Tibial artery (tissue), 4 donors: ENCODE results near the gene LRBA.

Source experiments
- DNase-seq, 2 donors: peaks; one replicate each; pipeline ENCODE4 v3.0.0-alpha.2; 2019
- H3K27ac ChIP-seq, 2 donors: fragments of 200-600 bp; sonication (generic) in 1 of 2; 1 replicate in 1 of 2; 2 replicates in 1 of 2; pipeline ENCODE4 v1.5.1; 2018 to 2019; ENCODE audit warnings: mild to moderate bottlenecking in 1 of 2
- H3K27me3 ChIP-seq, 2 donors: fragments of 200-600 bp; sonication (generic) in 1 of 2; one replicate each; pipeline versions ENCODE4 v1.5.1 to v1.6.0; 2016 to 2019
- H3K36me3 ChIP-seq, 3 donors: fragments of 200-600 bp; sonication (generic) in 2 of 3; one replicate each; pipeline ENCODE4 v1.5.1; 2016 to 2019; ENCODE audit warnings: mild to moderate bottlenecking in 2 of 3
- H3K4me1 ChIP-seq, 4 donors: fragments of 200-600 bp; sonication (generic) in 2 of 4; 1 replicate in 3 of 4; 2 replicates in 1 of 4; pipeline ENCODE4 v1.5.1; 2016 to 2019
- H3K4me3 ChIP-seq, 2 donors: fragments of 200-600 bp; sonication (generic) in 1 of 2; 1 replicate in 1 of 2; 2 replicates in 1 of 2; pipeline ENCODE4 v1.5.1; 2018 to 2019; ENCODE audit warnings: mild to moderate bottlenecking in 2 of 2
- H3K9me3 ChIP-seq, 3 donors: fragments of 200-600 bp; sonication (generic) in 1 of 3; one replicate each; pipeline ENCODE4 v1.5.1; 2016 to 2019
- CTCF ChIP-seq, 2 experiments: fragments of 200-600 bp in 1 of 2; fragments of 450-650 bp in 1 of 2; IDR thresholded peaks; one replicate each; pipeline ENCODE4 v1.5.1; 2017 to 2019; ENCODE audit warnings: antibody characterized with exemption in 2 of 2, mild to moderate bottlenecking in 1 of 2, moderate library complexity in 1 of 2
- intact Hi-C: fragments of 100-400 bp; cut with DNase I; formaldehyde crosslinking; loops from one replicate; pipeline ENCODE4 v1.15.0; 2023; ENCODE audit warnings: low total_unique reads

LRBA gene

GRCh38 chr4:150789864-150790263, 225.2 kb downstream of the LRBA start:
- Histone ChIP-seq H3K36me3 (no peaks in the 10 kb centered on the region), H3K9me3 (no peaks in the 10 kb centered on the region), H3K27me3 (no peaks in the 10 kb centered on the region), H3K27ac (no peak overlapping the region), H3K4me1 (no peaks in the 10 kb centered on the region), H3K4me3 (no peak overlapping the region)
- TF ChIP-seq CTCF (IDR thresholded peaks at IDR 0.05), result no peak
- no peak for DNase-seq
- intact Hi-C loops, result no loop called here

DNA sequence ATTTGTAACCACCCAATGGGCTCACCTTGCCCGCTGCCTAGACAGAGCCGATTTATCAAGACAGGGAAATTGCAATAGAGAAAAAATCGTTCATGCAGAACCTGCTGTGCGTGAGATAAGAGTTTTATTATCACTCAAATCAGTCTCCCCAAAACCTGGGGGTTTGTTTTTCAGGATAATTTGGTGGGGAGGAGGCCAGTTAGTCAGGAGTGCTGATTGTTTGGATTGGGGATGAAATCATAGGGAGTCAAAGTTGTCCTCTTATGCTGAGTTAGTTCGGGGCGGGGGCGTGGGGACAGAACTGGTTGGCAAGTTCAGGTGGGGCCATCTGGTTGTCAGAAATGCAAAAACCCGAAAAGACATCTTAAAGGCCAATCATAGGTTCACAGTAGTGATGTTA, 230.1 kb downstream of the LRBA start:
- H3K4me3 ChIP-seq, result no peak overlapping the region
- H3K27me3 ChIP-seq, result no peaks in the 10 kb centered on the region
- intact Hi-C loops, result no loop called here
- no peaks in the 10 kb centered on the region for H3K9me3 ChIP-seq
- TF ChIP-seq CTCF (IDR thresholded peaks at IDR 0.05), result no peak
- H3K27ac ChIP-seq, result no peak overlapping the region
- H3K36me3 ChIP-seq, result no peaks in the 10 kb centered on the region
- DNase-seq, result no peak
- H3K4me1 ChIP-seq, result peaks cover 0 to 20% (median 5%) of the 10 kb centered on the region in 4 donors

GRCh38 chr4:150784305-150784704, 230.8 kb downstream of the LRBA start:
- Histone ChIP-seq H3K4me1 (peaks cover 0 to 20% (median 5%) of the 10 kb centered on the region in 4 donors), H3K4me3 (no peak overlapping the region), H3K9me3 (no peaks in the 10 kb centered on the region), H3K27ac (peak overlapping the region in 1 of 2 donors; percentile 62), H3K36me3 (no peaks in the 10 kb centered on the region), H3K27me3 (no peaks in the 10 kb centered on the region)
- DNase-seq, result no peak
- TF ChIP-seq CTCF (IDR thresholded peaks at IDR 0.05), result no peak
- intact Hi-C loops, result no loop called here

DNA sequence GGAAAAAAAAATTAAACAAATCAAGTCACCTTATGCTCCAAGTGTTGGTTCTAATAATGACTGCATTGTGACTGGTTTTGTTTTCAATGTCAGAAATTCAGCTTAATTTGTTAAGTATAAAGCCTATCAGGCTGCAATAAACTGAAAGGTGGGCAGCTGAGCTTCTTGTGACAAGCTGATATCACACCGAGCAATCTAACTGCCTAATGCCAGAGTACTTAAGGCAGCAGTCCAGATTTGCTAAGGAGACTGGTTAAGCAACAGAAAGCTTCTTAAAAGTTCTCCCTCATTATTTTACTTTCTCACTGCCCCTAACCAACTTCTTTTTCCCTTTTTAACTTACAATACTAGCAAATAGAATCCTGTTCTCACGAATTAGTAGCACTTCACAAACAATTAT, 232.2 kb downstream of the LRBA start:
- Histone ChIP-seq H3K27ac (peak overlapping the region; percentile 49 to 62), H3K4me1 (peaks cover 0 to 20% (median 5%) of the 10 kb centered on the region in 4 donors), H3K9me3 (no peaks in the 10 kb centered on the region), H3K36me3 (no peaks in the 10 kb centered on the region), H3K4me3 (peak overlapping the region; percentile 14 to 25), H3K27me3 (no peaks in the 10 kb centered on the region)
- DNase-seq, result no peak
- no peak for TF ChIP-seq CTCF (IDR thresholded peaks at IDR 0.05)
- intact Hi-C loops, result no loop called here

- no peak for DNase-seq
- Histone ChIP-seq H3K27ac (peak overlapping the region; percentile 49 to 62), H3K4me3 (peak overlapping the region; percentile 14 to 25), H3K4me1 (peaks cover 0 to 20% (median 5%) of the 10 kb centered on the region in 4 donors), H3K27me3 (no peaks in the 10 kb centered on the region), H3K36me3 (no peaks in the 10 kb centered on the region), H3K9me3 (no peaks in the 10 kb centered on the region)
- intact Hi-C loops, result no loop called here
- TF ChIP-seq CTCF (IDR thresholded peaks at IDR 0.05), result no peak
Measured at GRCh38 chr4:150782311-150782710, 232.8 kb downstream of the LRBA start.

GRCh38 chr4:150781191-150781590, 233.9 kb downstream of the LRBA start:
- intact Hi-C loops, result no loop called here
- H3K9me3 ChIP-seq, result no peaks in the 10 kb centered on the region
- no peaks in the 10 kb centered on the region for H3K27me3 ChIP-seq
- no peaks in the 10 kb centered on the region for H3K36me3 ChIP-seq
- H3K4me3 ChIP-seq, result no peak overlapping the region
- TF ChIP-seq CTCF (IDR thresholded peaks at IDR 0.05), result no peak
- H3K27ac ChIP-seq, result peak overlapping the region in 1 of 2 donors; percentile 62
- peaks cover 0 to 20% (median 5%) of the 10 kb centered on the region in 4 donors for H3K4me1 ChIP-seq
- no peak for DNase-seq
